Measurements from ENCODE around the gene PANK1.
"Not testable (repeated sequence)": the region's sequence is repeated elsewhere in the genome, so short reads cannot be mapped to it uniquely, and the experiment has no call there.

PANK1 gene

GRCh38 chr10:89627830-89628229, 17.2 kb downstream of the PANK1 start:
- no peak for DNase-seq (ENCODE audit: low read depth)
- H3K4me3 ChIP-seq (ENCODE audit: low read length), result no peak overlapping the region
- TF ChIP-seq, protein P1, sequence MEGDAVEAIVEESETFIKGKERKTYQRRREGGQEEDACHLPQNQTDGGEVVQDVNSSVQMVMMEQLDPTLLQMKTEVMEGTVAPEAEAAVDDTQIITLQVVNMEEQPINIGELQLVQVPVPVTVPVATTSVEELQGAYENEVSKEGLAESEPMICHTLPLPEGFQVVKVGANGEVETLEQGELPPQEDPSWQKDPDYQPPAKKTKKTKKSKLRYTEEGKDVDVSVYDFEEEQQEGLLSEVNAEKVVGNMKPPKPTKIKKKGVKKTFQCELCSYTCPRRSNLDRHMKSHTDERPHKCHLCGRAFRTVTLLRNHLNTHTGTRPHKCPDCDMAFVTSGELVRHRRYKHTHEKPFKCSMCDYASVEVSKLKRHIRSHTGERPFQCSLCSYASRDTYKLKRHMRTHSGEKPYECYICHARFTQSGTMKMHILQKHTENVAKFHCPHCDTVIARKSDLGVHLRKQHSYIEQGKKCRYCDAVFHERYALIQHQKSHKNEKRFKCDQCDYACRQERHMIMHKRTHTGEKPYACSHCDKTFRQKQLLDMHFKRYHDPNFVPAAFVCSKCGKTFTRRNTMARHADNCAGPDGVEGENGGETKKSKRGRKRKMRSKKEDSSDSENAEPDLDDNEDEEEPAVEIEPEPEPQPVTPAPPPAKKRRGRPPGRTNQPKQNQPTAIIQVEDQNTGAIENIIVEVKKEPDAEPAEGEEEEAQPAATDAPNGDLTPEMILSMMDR (IDR thresholded peaks at IDR 0.05; ENCODE audit: insufficient read depth, low read depth, low read length, missing control alignments), result no peak

- TF ChIP-seq, protein P1 (IDR thresholded peaks at IDR 0.05; ENCODE audit: insufficient read depth, low read depth, low read length, missing control alignments), result no peak
- no peak for DNase-seq (ENCODE audit: low read depth)
- H3K4me3 ChIP-seq (ENCODE audit: low read length), result no peak overlapping the region
These were observed 19.8 kb downstream of the PANK1 start for GRCh38 chr10:89625041-89625765.

GRCh38 chr10:89624020-89624419, 21.0 kb downstream of the PANK1 start:
- DNase-seq (ENCODE audit: low read depth), result no peak
- TF ChIP-seq, protein P1 (IDR thresholded peaks at IDR 0.05; ENCODE audit: insufficient read depth, low read depth, low read length, missing control alignments), result no peak
- H3K4me3 ChIP-seq (ENCODE audit: low read length), result no peak overlapping the region

DNA sequence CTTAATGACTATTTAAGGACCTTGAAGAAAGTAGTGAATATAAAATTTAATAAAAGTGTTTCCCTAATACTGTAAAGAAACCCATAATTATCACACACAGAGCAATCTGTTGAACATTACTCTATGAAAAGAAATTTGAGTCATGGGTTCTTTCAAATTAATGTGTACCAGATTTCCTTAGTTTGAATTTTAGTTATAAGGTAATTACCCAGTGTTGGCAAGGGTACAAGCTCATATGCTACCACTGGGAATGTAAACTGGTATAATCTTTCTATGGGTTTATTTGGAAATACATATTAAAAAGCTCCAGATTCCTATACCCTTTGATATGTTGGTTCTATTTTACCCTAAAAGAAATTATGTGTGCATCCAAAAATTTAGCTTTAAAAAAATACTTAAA, 22.9 kb downstream of the PANK1 start:
- H3K4me3 ChIP-seq (ENCODE audit: low read length), result no peak overlapping the region
- TF ChIP-seq, protein P1 (IDR thresholded peaks at IDR 0.05; ENCODE audit: insufficient read depth, low read depth, low read length, missing control alignments), result no peak
- no peak for DNase-seq (ENCODE audit: low read depth)

DNA sequence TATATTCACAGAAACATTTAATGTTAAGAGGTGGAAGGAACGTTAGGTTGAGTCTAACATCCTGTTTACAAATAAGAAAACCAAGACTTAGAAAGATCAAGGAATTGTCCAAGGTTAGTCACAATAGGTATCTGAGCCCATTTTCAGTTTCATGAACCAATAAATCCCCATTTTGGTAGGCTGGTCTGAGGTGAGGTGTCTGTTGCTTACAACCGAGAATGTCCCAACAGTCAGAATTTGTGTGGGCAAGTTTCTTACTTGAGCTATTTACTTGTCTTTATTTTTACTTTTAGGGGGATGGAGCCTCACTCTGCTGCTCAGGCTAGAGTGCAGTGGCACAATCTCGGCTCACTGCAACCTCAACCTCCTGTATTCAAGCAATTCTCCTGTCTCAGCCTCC, 23.6 kb downstream of the PANK1 start:
- DNase-seq (ENCODE audit: low read depth), result no peak
- H3K4me3 ChIP-seq (ENCODE audit: low read length), result no peak overlapping the region
- TF ChIP-seq, protein P1 (IDR thresholded peaks at IDR 0.05; ENCODE audit: insufficient read depth, low read depth, low read length, missing control alignments), result no peak

GRCh38 chr10:89620296-89620695, 24.7 kb downstream of the PANK1 start:
- DNase-seq (ENCODE audit: low read depth); H3K4me3 ChIP-seq (ENCODE audit: low read length): not testable (repeated sequence)

- TF ChIP-seq, protein P1 (IDR thresholded peaks at IDR 0.05; ENCODE audit: insufficient read depth, low read depth, low read length, missing control alignments), result no peak
- no peak for DNase-seq (ENCODE audit: low read depth)
- H3K4me3 ChIP-seq (ENCODE audit: low read length), result no peak overlapping the region
These were observed 29.2 kb downstream of the PANK1 start for GRCh38 chr10:89615824-89616223.

All from epithelial cell of esophagus (primary cell).